Measurements from ENCODE around the gene TPR.

DNA sequence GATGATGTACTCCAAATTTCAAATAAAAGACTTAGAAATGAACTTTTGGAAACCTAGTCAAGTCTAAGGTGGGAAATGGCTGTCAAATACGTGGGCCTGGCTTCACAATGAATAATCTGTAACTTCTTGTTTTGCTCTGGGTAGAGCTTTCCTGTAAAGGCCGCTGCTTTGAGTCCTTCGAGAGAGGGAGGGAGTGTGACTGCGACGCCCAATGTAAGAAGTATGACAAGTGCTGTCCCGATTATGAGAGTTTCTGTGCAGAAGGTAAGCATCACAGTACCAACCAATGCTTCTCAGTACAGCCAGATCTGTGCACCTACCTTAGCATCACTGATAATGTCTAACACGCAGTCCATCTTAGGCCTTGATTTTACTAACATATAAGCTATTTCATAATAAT lies 73.6 kb downstream of the TPR start:
- TF ChIP-seq, protein P1, sequence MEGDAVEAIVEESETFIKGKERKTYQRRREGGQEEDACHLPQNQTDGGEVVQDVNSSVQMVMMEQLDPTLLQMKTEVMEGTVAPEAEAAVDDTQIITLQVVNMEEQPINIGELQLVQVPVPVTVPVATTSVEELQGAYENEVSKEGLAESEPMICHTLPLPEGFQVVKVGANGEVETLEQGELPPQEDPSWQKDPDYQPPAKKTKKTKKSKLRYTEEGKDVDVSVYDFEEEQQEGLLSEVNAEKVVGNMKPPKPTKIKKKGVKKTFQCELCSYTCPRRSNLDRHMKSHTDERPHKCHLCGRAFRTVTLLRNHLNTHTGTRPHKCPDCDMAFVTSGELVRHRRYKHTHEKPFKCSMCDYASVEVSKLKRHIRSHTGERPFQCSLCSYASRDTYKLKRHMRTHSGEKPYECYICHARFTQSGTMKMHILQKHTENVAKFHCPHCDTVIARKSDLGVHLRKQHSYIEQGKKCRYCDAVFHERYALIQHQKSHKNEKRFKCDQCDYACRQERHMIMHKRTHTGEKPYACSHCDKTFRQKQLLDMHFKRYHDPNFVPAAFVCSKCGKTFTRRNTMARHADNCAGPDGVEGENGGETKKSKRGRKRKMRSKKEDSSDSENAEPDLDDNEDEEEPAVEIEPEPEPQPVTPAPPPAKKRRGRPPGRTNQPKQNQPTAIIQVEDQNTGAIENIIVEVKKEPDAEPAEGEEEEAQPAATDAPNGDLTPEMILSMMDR (IDR thresholded peaks at IDR 0.05) = no peak
- TF ChIP-seq POLR2A (IDR thresholded peaks at IDR 0.05) = no peak

Measured in breast epithelium (tissue), 3 donors.